GM19324 (cell line): Measurements from ENCODE around the gene NCAM2.

Source experiments
- ATAC-seq: cut with Tn5 transposase; IDR thresholded peaks from one replicate; pipeline ENCODE4 v1.9.1; 2021; ENCODE audit warnings: mild to moderate bottlenecking, moderate library complexity; ENCODE audit not compliant: unreplicated experiment, low FRiP score

The NCAM2 gene

GRCh38 chr21:20997636-20998455, at the start of gene NCAM2:
Gene NCAM2, plus strand, starts transcription at chr21:20998409.
- no peak for ATAC-seq

- ATAC-seq: no peak
Observed at GRCh38 chr21:20949884-20950283, 48.3 kb upstream of the NCAM2 start.

- no peak for ATAC-seq
Observed at GRCh38 chr21:20965816-20966215, 32.4 kb upstream of the NCAM2 start.

GRCh38 chr21:20968391-20968790, 29.8 kb upstream of the NCAM2 start:
- ATAC-seq: no peak

GRCh38 chr21:20970691-20971090, 27.5 kb upstream of the NCAM2 start:
- no peak for ATAC-seq

GRCh38 chr21:20971296-20971921, 26.8 kb upstream of the NCAM2 start:
- ATAC-seq: no peak

- no peak for ATAC-seq
Observed at GRCh38 chr21:20994790-20995189, 3.4 kb upstream of the NCAM2 start.

GRCh38 chr21:20996421-20997310, 1.5 kb upstream of the NCAM2 start:
- ATAC-seq: no peak

- ATAC-seq: no peak
Observed at GRCh38 chr21:20997311-20997635, 936 bp upstream of the NCAM2 start.

- ATAC-seq: no peak
Observed at GRCh38 chr21:20998456-20998789, 214 bp downstream of the NCAM2 start.

- ATAC-seq: no peak
Observed at GRCh38 chr21:20998886-20999285, 677 bp downstream of the NCAM2 start.

GRCh38 chr21:20999659-21000058, 1.4 kb downstream of the NCAM2 start:
- ATAC-seq: no peak

- ATAC-seq: no peak
Observed at GRCh38 chr21:21000591-21001175, 2.5 kb downstream of the NCAM2 start.

- ATAC-seq: no peak
Observed at GRCh38 chr21:21001591-21002100, 3.4 kb downstream of the NCAM2 start.

- no peak for ATAC-seq
Observed at GRCh38 chr21:21002153-21002552, 3.9 kb downstream of the NCAM2 start.

- no peak for ATAC-seq
Observed at GRCh38 chr21:21003701-21004100, 5.5 kb downstream of the NCAM2 start.

- no peak for ATAC-seq
Observed at GRCh38 chr21:21007606-21008005, 9.4 kb downstream of the NCAM2 start.

- ATAC-seq: no peak
Observed at GRCh38 chr21:21010228-21010627, 12.0 kb downstream of the NCAM2 start.

- ATAC-seq: no peak
Observed at GRCh38 chr21:21010698-21011097, 12.5 kb downstream of the NCAM2 start.

GRCh38 chr21:21018821-21019220, 20.6 kb downstream of the NCAM2 start:
- ATAC-seq: no peak

- no peak for ATAC-seq
Observed at GRCh38 chr21:21019681-21020080, 21.5 kb downstream of the NCAM2 start.
